Nephron progenitor cell (in vitro differentiated cells): ENCODE data around the gene GALNT5.

ENCODE experiments used
- DNase-seq: peaks from one replicate; pipeline ENCODE4 v3.0.0; 2021
- H3K27ac Mint-ChIP-seq: 2 replicates; pipeline ENCODE4 v1.8.0; 2021; ENCODE audit warnings: mild to moderate bottlenecking, moderate library complexity, mixed read lengths
- H3K27me3 Mint-ChIP-seq: 2 replicates; pipeline ENCODE4 v1.8.0; 2021; ENCODE audit warnings: mild to moderate bottlenecking, low read depth, mixed read lengths; ENCODE audit not compliant: poor library complexity
- H3K36me3 Mint-ChIP-seq: 2 replicates; pipeline ENCODE4 v1.8.0; 2021; ENCODE audit warnings: low read depth, mixed read lengths
- H3K4me1 Mint-ChIP-seq: 2 replicates; pipeline ENCODE4 v1.8.0; 2021; ENCODE audit warnings: mixed read lengths
- H3K4me3 Mint-ChIP-seq: 2 replicates; pipeline ENCODE4 v1.8.0; 2021; ENCODE audit warnings: mild to moderate bottlenecking, moderate library complexity, mixed read lengths
- H3K9me3 Mint-ChIP-seq: 2 replicates; pipeline ENCODE4 v1.8.0; 2021; ENCODE audit warnings: mild to moderate bottlenecking, moderate library complexity, mixed read lengths
- CTCF ChIP-seq: fragments of 200-600 bp; sonication (generic); IDR thresholded peaks from 2 replicates; pipeline ENCODE4 v1.5.0; 2021; ENCODE audit warnings: antibody characterized with exemption

Gene GALNT5

DNA sequence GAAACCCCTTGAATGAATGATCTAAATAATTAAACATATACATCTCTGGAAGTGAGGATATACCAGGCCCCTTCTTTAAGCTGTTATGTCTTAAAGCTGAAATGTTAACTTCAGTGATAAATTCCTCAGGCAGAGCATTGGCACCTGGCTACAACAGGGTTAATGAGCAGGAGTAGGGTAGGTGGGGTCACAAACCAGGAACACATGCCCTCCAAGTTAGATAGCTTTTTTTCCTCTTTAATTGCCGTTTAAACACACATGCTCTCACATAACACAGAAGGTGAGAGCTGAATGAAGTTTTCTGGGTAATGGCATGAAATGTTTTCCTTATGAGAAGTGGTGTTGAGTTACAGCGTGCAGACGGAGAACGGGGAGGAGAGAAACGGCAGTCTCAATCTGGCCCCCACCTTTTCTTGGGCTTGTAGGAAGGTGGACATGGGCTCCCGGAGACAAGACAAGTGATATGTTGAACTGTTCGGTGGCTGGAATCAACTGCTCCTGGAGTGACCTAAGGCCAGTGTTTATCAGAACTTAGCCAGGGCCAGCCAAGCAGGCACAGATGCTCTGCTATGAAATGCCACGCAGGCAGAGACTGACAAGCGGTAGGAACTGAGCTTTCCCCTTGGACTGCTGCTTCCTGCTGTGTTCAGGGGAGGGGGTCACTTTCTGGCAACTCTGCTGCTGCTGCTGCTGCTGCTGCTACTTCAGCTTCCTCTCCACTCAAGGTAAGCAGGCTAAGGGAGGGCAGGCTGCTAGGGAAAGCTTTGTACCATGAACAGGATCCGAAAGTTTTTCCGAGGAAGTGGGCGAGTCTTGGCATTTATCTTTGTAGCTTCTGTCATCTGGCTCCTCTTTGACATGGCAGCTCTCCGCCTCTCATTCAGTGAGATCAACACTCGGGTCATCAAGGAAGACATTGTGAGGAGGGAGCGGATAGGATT lies at the start of gene GALNT5:
Gene GALNT5 (plus strand): TSS at position 394 of the 941 bp plus-strand sequence. CDS start 378 bp downstream, at position 772.
- H3K27me3 Mint-ChIP-seq = no peaks in the 10 kb centered on the region
- H3K27ac Mint-ChIP-seq = peak within 1 kb of the TSS; percentile 62
- peaks cover 44% of the 10 kb centered on the region for H3K4me1 Mint-ChIP-seq
- H3K4me3 Mint-ChIP-seq = peak within 1 kb of the TSS; percentile 85
- H3K9me3 Mint-ChIP-seq = no peaks in the 10 kb centered on the region
- peak; percentile 39 for DNase-seq
- no peaks in the 10 kb centered on the region for H3K36me3 Mint-ChIP-seq
- TF ChIP-seq CTCF = no peak

GRCh38 chr2:157216286-157216965 lies 41.1 kb upstream of the GALNT5 start:
- Mint-ChIP-seq H3K4me3 (no peak overlapping the region), H3K36me3 (no peaks in the 10 kb centered on the region), H3K27me3 (no peaks in the 10 kb centered on the region), H3K27ac (no peak overlapping the region), H3K9me3 (no peaks in the 10 kb centered on the region), H3K4me1 (no peaks in the 10 kb centered on the region)
- TF ChIP-seq CTCF = no peak
- DNase-seq = no peak

- H3K9me3 Mint-ChIP-seq = no peaks in the 10 kb centered on the region
These were observed 40.1 kb upstream of the GALNT5 start for GRCh38 chr2:157217409-157217808.

DNA sequence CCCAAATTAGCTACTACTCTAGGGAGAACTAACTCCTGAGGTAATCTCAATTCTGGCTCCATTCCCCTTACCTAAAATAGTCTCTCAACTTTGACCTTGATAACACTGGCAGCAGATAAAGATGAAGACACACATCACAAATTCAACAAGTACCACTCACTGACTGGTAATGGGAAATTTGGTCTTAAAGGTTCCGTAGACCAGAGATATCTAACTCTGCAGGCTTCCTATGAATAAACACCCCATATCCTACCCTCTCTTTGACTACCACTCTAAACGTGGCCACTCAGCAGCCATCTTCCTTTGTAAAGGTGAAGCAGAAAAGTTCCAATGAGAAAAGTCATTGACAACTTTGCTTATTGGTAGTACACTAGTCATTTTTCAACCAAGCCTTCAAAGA lies 38.6 kb upstream of the GALNT5 start:
- H3K4me1 Mint-ChIP-seq = no peaks in the 10 kb centered on the region
- no peaks in the 10 kb centered on the region for H3K9me3 Mint-ChIP-seq
- no peak for DNase-seq
- no peaks in the 10 kb centered on the region for H3K36me3 Mint-ChIP-seq
- H3K27me3 Mint-ChIP-seq = no peaks in the 10 kb centered on the region
- TF ChIP-seq CTCF = no peak
- no peak overlapping the region for H3K4me3 Mint-ChIP-seq
- H3K27ac Mint-ChIP-seq = no peak overlapping the region

More at GRCh38 chr2:157217409-157217808, 40.1 kb upstream of the GALNT5 start:
- H3K27ac Mint-ChIP-seq = no peak overlapping the region
- H3K27me3 Mint-ChIP-seq = no peaks in the 10 kb centered on the region
- no peak for TF ChIP-seq CTCF
- H3K4me1 Mint-ChIP-seq = no peaks in the 10 kb centered on the region
- no peaks in the 10 kb centered on the region for H3K36me3 Mint-ChIP-seq
- DNase-seq = no peak
- H3K4me3 Mint-ChIP-seq = no peak overlapping the region

DNA sequence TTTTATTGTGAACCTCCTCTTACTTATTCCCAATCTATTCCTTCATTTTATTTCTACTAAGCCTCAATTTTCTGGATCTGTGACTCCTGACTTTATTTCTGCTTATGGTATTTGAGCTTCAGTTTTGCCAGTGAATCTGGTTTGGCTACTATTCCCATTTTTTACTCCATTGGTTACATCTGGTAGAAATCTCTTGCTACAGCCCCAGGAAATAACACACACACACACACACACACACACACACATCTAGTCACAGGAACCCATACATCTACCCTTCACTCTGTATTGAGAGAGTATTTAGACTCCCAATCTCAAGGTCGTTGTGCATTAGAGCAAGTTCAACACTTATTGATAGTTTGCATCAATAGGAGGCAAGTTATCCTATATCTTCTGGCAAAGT lies 37.0 kb upstream of the GALNT5 start:
- H3K27me3 Mint-ChIP-seq = no peaks in the 10 kb centered on the region
- no peak overlapping the region for H3K4me3 Mint-ChIP-seq
- no peaks in the 10 kb centered on the region for H3K9me3 Mint-ChIP-seq

More for the DNA sequence above, 37.0 kb upstream of the GALNT5 start:
- no peak for TF ChIP-seq CTCF
- Mint-ChIP-seq H3K27ac (no peak overlapping the region), H3K36me3 (no peaks in the 10 kb centered on the region), H3K4me1 (no peaks in the 10 kb centered on the region)
- DNase-seq = no peak
